Mononuclear cell (primary cell): ENCODE measurements around the gene SOHLH2. TPM values are rescaled to one million over a fixed set of nuclear protein-coding genes. Genes with fewer than 3 reads are reported as not detected.

Experiments used
- H3K27me3 ChIP-seq: 2 replicates; pipeline ENCODE4 v1.6.0; 2011; ENCODE audit warnings: low read length, control low read depth; ENCODE audit not compliant: insufficient read depth
- H3K4me1 ChIP-seq: 2 replicates; pipeline ENCODE4 v1.5.1; 2011; ENCODE audit warnings: mild to moderate bottlenecking, low read length, control low read depth; ENCODE audit not compliant: insufficient read depth
- H3K4me3 ChIP-seq: 2 replicates; pipeline ENCODE4 v1.5.1; 2011; ENCODE audit warnings: mild to moderate bottlenecking, low read length, moderate library complexity
- H3K9me3 ChIP-seq: 2 replicates; pipeline ENCODE4 v1.5.1; 2011; ENCODE audit warnings: low read depth, mild to moderate bottlenecking, control low read depth, low read length
- total RNA-seq: library from RNA; depleted of rRNA; stranded (reverse); fragments of >200 nt; gene quantifications from one replicate; pipeline ENCODE4 v1.2.3, GENCODE V29; 2012

Gene SOHLH2
- total RNA-seq, 1 donor, result not detected

DNA sequence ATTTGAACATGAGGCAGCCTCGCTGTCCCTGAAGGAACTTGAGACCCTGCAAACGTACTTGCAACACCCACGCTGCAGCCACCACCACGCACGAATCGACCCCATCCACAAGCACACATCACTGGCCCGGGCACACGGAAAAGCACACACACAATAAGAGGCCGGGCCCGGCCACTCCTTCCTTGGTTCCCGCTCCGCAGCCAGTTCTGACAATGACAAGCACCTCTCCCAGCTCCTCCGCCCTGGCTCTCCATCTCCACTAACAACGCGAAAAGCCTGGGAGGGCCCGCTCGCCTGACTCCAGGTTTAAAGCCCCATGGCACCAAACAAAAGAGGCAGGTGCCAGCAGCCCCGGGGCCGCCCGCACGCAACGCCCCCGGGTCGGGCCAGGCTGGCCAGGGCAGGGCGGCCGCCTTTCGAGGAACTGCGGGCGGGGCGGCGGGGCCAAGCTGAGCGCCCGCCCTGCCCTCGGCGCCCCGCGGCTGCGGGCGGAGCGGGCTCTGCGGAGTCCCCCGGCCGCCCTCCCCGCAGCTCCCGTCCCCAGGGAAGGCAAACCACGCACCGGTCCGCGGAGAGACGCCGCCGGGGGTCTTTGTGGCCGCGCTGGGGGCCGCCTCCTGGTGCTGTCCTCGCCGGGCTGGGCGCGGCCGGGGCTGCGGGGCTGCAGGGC is 83.7 kb downstream of the SOHLH2 start:
- Histone ChIP-seq H3K4me1 (no peaks in the 10 kb centered on the region), H3K9me3 (no peaks in the 10 kb centered on the region), H3K4me3 (no peak overlapping the region), H3K27me3 (peaks cover 48% of the 10 kb centered on the region)

DNA sequence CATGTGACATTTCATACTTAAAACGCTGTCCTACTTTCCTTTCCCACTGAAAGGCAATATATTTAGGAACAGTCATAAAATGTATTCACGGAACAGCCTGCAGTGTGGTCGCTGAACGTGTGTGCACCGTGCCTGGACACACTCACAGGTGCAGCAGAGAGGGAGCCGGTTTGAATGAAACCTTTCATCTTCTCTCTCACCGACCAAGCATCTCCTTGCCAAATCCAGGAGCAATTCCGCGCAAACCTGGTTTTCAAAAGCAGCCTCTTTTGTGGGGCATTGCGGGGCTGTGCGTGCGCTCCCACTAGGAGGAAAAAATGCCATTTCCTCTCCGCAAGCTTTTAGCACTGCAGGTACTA is 84.2 kb downstream of the SOHLH2 start:
- Histone ChIP-seq H3K9me3 (no peaks in the 10 kb centered on the region), H3K27me3 (peaks cover 48% of the 10 kb centered on the region), H3K4me3 (no peak overlapping the region), H3K4me1 (no peaks in the 10 kb centered on the region)

DNA sequence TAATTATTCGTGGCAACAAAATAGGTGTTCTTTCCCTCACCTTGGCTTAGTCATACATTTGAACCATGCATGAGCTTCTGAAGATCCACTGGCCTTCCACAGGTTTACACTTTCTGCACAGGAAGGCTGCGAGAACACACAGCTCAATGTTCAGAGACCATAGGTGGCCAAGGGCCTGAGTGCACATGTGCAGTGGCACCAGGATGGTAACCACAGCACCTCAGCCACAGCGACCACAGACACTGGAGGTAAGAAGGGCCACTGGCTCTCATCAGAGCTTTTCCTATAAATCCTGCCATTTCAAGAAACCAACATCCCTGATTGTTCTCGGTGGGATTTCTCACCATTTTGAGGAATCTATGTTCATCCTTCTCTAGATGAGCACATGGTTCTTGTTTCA is 84.8 kb downstream of the SOHLH2 start:
- no peaks in the 10 kb centered on the region for H3K4me1 ChIP-seq
- H3K9me3 ChIP-seq, result no peaks in the 10 kb centered on the region
- no peak overlapping the region for H3K4me3 ChIP-seq
- peaks cover 48% of the 10 kb centered on the region for H3K27me3 ChIP-seq

DNA sequence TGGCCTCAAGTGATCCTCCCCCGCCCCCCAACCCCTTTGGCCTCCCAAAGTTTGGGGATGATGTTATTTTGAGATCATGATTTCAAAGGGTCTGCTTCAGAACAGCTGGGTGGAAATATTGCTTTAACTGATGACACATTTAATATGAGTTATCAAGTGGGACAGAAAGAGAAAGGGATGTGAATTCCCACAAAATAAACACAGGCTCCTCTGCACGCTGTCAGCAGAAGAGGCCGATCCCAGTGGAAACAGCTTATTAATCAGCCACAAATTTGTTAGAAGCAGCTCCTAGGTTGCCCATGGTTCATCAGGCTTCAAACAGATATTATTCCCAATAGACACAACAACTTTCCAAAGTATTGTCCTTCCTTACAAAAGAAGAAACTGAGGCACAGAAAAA is 87.9 kb downstream of the SOHLH2 start:
- Histone ChIP-seq H3K4me1 (no peaks in the 10 kb centered on the region), H3K27me3 (peaks cover 25% of the 10 kb centered on the region), H3K9me3 (no peaks in the 10 kb centered on the region), H3K4me3 (no peak overlapping the region)

DNA sequence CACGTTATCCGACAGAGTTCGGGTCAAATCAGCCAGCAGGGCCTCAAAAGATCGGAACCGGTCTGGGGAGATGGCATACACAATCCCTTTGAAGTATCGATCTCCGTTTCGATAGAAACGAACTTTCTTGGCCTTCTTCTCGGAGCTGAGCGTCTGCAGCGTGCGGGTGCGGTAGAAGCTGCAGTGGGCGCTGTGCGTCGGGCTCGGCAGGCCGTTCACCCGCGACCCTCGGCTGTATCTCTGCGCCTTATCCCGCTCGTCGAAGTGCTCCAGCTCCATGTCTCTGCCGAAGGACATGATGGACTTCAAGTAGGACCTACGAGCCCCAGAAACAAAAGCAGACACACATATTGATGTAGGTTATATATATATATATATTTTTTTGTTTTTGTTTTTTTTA is 88.5 kb downstream of the SOHLH2 start:
- Histone ChIP-seq H3K4me3 (no peak overlapping the region), H3K4me1 (no peaks in the 10 kb centered on the region), H3K27me3 (peaks cover 23% of the 10 kb centered on the region), H3K9me3 (no peaks in the 10 kb centered on the region)

DNA sequence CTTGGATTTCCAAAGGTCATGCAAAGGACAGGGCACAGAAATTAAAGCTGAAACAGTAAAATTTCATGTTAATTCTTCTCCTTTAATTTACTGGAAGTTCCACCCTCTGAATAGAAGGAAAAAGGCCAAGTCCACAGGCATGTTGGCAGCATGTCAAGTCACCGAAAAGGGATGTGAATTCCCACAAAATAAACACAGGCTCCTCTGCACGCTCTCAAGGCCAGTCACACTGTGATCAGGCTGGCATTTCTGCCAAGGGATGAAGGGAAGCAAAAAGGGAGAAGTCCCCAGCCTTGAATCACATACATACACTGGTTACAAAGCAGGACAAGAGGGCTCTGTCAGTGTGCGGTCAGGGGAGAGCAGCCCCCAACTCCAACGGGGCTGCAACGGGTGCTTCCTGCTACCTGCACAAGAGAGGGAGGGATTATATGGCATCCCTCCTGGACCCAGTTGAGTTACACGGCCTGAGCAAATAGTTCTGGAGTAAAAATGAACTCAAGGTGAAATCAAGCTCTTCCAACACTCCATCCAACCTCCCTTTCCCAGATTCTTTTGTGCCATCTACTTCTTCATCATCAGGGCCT is 90.0 kb downstream of the SOHLH2 start:
- Histone ChIP-seq H3K4me3 (no peak overlapping the region), H3K9me3 (no peaks in the 10 kb centered on the region), H3K27me3 (peaks cover 10% of the 10 kb centered on the region), H3K4me1 (no peaks in the 10 kb centered on the region)

Other genes with a start within 250 kb of the SOHLH2 start
- not detected for gene DCLK1, start 83.2 kb downstream of the SOHLH2 start, total RNA-seq
- not detected for gene CCDC169, start 83.3 kb upstream of the SOHLH2 start, total RNA-seq
- 30.6 TPM for gene SPART, start 131.8 kb upstream of the SOHLH2 start, total RNA-seq
- gene CCNA1, start 217.9 kb upstream of the SOHLH2 start, total RNA-seq, result not detected